ENCODE measurements around the gene SCYL3. TPM values are rescaled to one million over a fixed set of nuclear protein-coding genes. Genes with fewer than 3 reads are reported as not detected.

SCYL3 gene
- total RNA-seq, 2 donors from 2014 or later, result 7.9 to 8.1 TPM

GRCh38 chr1:169896013-169896412, 2.3 kb upstream of the SCYL3 start:
- H3K4me3 Mint-ChIP-seq, result no peak overlapping the region
- WGBS, 2 experiments (ENCODE audit: insufficient coverage in 1 of 2, insufficient read length in 1 of 2), result 89 to 100% methylated on average over 1 to 4 of the region's 4 CpGs
- peaks cover 26% of the 10 kb centered on the region for H3K4me1 Mint-ChIP-seq
- H3K9me3 ChIP-seq (ENCODE audit: control insufficient read depth, low read length), result no peaks in the 10 kb centered on the region
- no peaks in the 10 kb centered on the region for H3K27me3 ChIP-seq (ENCODE audit: control insufficient read depth, insufficient read depth, low read length, poor library complexity, severe bottlenecking)
- H3K27me3 Mint-ChIP-seq (ENCODE audit: insufficient read depth), result peaks cover 17% of the 10 kb centered on the region
- H3K27ac Mint-ChIP-seq, result no peak overlapping the region
- no peak overlapping the region for H3K9ac ChIP-seq (ENCODE audit: extremely low read depth, low read length, poor library complexity, severe bottlenecking)
- no peaks in the 10 kb centered on the region for H3K36me3 Mint-ChIP-seq (ENCODE audit: low read depth)
- TF ChIP-seq, protein P1, sequence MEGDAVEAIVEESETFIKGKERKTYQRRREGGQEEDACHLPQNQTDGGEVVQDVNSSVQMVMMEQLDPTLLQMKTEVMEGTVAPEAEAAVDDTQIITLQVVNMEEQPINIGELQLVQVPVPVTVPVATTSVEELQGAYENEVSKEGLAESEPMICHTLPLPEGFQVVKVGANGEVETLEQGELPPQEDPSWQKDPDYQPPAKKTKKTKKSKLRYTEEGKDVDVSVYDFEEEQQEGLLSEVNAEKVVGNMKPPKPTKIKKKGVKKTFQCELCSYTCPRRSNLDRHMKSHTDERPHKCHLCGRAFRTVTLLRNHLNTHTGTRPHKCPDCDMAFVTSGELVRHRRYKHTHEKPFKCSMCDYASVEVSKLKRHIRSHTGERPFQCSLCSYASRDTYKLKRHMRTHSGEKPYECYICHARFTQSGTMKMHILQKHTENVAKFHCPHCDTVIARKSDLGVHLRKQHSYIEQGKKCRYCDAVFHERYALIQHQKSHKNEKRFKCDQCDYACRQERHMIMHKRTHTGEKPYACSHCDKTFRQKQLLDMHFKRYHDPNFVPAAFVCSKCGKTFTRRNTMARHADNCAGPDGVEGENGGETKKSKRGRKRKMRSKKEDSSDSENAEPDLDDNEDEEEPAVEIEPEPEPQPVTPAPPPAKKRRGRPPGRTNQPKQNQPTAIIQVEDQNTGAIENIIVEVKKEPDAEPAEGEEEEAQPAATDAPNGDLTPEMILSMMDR (conservative IDR thresholded peaks at IDR 0.05), result no peak
- no peak overlapping the region for H3K4me3 ChIP-seq (ENCODE audit: low read length)
- H3K36me3 ChIP-seq (ENCODE audit: control insufficient read depth, insufficient read depth, low read length), result no peaks in the 10 kb centered on the region
- no peak overlapping the region for H3K27ac ChIP-seq (ENCODE audit: low read depth, low read length)
- H3K9me3 Mint-ChIP-seq, result no peaks in the 10 kb centered on the region
- DNase-seq, result no peak
- peaks cover 4% of the 10 kb centered on the region for H3K4me1 ChIP-seq (ENCODE audit: control insufficient read depth, insufficient read depth, low read length)

- Histone ChIP-seq H3K27ac (ENCODE audit: low read depth, low read length) (no peak overlapping the region), H3K36me3 (ENCODE audit: control insufficient read depth, insufficient read depth, low read length) (no peaks in the 10 kb centered on the region), H3K9me3 (ENCODE audit: control insufficient read depth, low read length) (no peaks in the 10 kb centered on the region), H3K4me1 (ENCODE audit: control insufficient read depth, insufficient read depth, low read length) (peaks cover 7% of the 10 kb centered on the region), H3K9ac (ENCODE audit: extremely low read depth, low read length, poor library complexity, severe bottlenecking) (peak overlapping the region; percentile 99), H3K4me3 (ENCODE audit: low read length) (peak overlapping the region; percentile 81), H3K27me3 (ENCODE audit: control insufficient read depth, insufficient read depth, low read length, poor library complexity, severe bottlenecking) (no peaks in the 10 kb centered on the region)
- no peaks in the 10 kb centered on the region for H3K36me3 Mint-ChIP-seq (ENCODE audit: low read depth)
- WGBS, 2 experiments (ENCODE audit: insufficient coverage in 1 of 2, insufficient read length in 1 of 2), result 59 to 64% methylated on average over 15 of the region's 15 CpGs
- H3K4me1 Mint-ChIP-seq, result peaks cover 28% of the 10 kb centered on the region
- peak overlapping the region; percentile 100 for H3K27ac Mint-ChIP-seq
- TF ChIP-seq, protein P1 (conservative IDR thresholded peaks at IDR 0.05), result no peak
- H3K4me3 Mint-ChIP-seq, result peak overlapping the region; percentile 81
- peaks cover 21% of the 10 kb centered on the region for H3K27me3 Mint-ChIP-seq (ENCODE audit: insufficient read depth)
- DNase-seq, result no peak
- H3K9me3 Mint-ChIP-seq, result no peaks in the 10 kb centered on the region
Observed at GRCh38 chr1:169894424-169895145, 889 bp upstream of the SCYL3 start.

DNA sequence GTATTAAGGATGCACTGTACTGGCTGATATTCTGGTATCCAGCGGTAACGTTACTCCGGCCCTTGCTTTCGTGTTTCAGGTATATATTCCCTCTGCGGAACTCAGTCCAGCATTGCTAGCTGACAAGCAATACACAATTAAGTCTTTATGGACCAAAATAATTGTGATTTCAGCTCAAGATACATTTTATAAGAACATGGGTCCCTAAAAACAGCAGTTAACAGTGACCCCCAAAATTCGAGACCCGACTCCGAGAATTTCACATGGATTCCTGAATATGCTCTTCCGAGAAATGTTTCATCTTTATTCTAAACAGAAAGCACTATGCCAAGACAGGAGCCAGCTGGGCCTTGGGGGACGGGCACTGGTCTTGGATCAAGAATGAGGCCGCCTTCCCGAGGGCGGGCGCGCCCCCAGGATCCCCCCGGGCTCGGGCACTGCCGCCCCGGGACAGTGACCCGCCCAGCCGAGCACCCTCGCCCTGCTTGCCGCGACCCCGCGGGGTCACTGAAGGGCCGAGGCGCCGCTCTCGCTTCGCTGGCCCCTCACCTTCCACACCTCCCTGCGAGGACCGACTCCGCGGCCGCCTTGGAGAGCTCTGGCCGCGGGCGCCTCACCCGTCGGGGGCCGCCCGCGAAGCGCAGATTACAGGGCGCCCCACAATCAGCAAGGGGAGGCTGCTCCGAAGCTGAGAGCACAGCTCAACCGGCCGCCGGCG, 610 bp downstream of the SCYL3 start:
- Histone ChIP-seq H3K4me3 (ENCODE audit: low read length) (peak overlapping the region; percentile 81), H3K27ac (ENCODE audit: low read depth, low read length) (no peak overlapping the region), H3K36me3 (ENCODE audit: control insufficient read depth, insufficient read depth, low read length) (peaks cover 6% of the 10 kb centered on the region), H3K4me1 (ENCODE audit: control insufficient read depth, insufficient read depth, low read length) (peaks cover 7% of the 10 kb centered on the region), H3K9ac (ENCODE audit: extremely low read depth, low read length, poor library complexity, severe bottlenecking) (peak overlapping the region; percentile 99), H3K27me3 (ENCODE audit: control insufficient read depth, insufficient read depth, low read length, poor library complexity, severe bottlenecking) (no peaks in the 10 kb centered on the region), H3K9me3 (ENCODE audit: control insufficient read depth, low read length) (no peaks in the 10 kb centered on the region)
- peaks cover 28% of the 10 kb centered on the region for H3K4me1 Mint-ChIP-seq
- 0 to 2% methylated on average over 21 to 51 of the region's 51 CpGs for whole genome bisulfite sequencing, 2 experiments (ENCODE audit: insufficient coverage in 1 of 2, insufficient read length in 1 of 2)
- H3K27me3 Mint-ChIP-seq (ENCODE audit: insufficient read depth), result peaks cover 21% of the 10 kb centered on the region
- H3K9me3 Mint-ChIP-seq, result no peaks in the 10 kb centered on the region
- TF ChIP-seq, protein P1 (conservative IDR thresholded peaks at IDR 0.05), result no peak
- DNase-seq, result no peak
- peak overlapping the region; percentile 15 for H3K27ac Mint-ChIP-seq
- H3K36me3 Mint-ChIP-seq (ENCODE audit: low read depth), result peaks cover 2% of the 10 kb centered on the region
- peak overlapping the region; percentile 81 for H3K4me3 Mint-ChIP-seq
